ENCODE results near the gene SLC35B2. TPM values are rescaled to one million over a fixed set of nuclear protein-coding genes. Genes with fewer than 3 reads are reported as not detected.

The SLC35B2 gene
- total and polyA plus RNA-seq, 12 donors, result 12.7 to 79.8 (median 55.6) TPM

DNA sequence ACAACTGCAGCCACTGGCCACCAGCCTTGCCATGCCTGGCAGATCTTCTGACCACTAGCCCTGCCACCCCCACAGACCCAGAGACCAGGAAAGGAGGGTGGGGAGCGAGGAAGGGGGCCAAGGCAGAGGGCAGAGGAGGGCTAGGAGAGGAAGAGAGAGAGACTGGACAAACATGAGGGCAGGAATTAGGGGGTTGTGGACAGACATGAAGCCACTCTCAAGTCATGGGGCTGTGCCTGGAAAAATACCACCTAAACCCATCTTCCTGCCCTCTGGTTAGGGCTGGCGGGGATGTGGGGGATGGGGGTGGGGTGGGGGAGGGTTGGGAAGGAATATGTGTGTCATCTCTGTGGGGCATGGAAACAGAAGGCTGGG is 35.4 kb downstream of the SLC35B2 start:
- DNase-seq, result no peak
- 57 to 85% (median 76%) methylated on average over 2 of the region's 2 CpGs for WGBS, 4 donors
- Histone ChIP-seq H3K27me3 (no peaks in the 10 kb centered on the region), H3K36me3 (replicated peaks in 1 of 2) (no peaks in the 10 kb centered on the region), H3K4me1 (replicated peaks in 1 of 2) (peaks cover 57 to 90% of the 10 kb centered on the region in 2 donors), H3K27ac (peak overlapping the region; percentile 76 to 91 (median 89)), H3K9me3 (replicated peaks in 1 of 3) (no peaks in the 10 kb centered on the region), H3K4me3 (peak overlapping the region in 1 of 4 donors; percentile 10)
- no peak for TF ChIP-seq CTCF (IDR thresholded peaks at IDR 0.05)
- no peak for TF ChIP-seq POLR2A (IDR thresholded peaks at IDR 0.05)
- intact Hi-C loops (cut with DNase I), result no loop called here

DNA sequence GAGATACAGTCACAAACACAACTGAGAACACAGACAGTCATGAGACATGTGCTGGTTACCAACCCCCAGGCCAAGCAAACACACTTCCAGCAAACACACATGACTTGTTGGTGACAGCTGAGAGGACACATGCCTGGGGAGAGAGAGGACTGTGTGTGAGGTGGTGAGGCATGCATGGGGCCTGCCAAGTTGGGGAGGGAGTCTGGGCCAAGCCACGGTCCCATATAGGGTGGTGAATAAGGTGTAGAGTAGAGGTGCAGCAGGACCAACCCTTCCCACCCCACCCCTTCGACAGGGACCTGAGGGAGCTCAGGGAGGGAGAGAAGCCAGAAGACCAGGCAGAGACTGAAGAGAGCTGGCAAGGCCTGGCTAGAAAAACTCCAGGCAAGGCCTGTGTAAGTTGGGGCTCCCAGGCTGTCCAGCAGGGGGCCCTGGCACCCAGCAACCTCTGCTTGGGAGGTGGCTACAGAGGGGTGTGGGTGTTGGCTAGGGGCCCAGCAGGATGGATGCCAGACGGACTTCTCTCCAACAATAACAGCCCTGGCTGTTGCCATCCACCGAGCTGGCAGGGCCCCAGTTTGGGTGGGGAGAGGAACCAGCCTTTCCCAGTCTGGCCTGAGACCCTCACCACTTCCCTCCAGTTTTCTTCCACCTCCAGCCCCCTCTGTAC is 35.9 kb downstream of the SLC35B2 start:
- 3 to 21% (median 7%) methylated on average over 3 to 4 of the region's 4 CpGs for WGBS, 4 donors
- H3K27me3 ChIP-seq, result no peaks in the 10 kb centered on the region
- H3K36me3 ChIP-seq (replicated peaks in 1 of 2), result no peaks in the 10 kb centered on the region
- intact Hi-C loops (cut with DNase I), result no loop called here
- peak; percentile 90 to 98 (median 96) for DNase-seq
- H3K9me3 ChIP-seq (replicated peaks in 1 of 3), result no peaks in the 10 kb centered on the region
- TF ChIP-seq POLR2A (IDR thresholded peaks at IDR 0.05) (peak in 1 of 2 donors; percentile 65), CTCF (IDR thresholded peaks at IDR 0.05) (peak; percentile 65 to 92 (median 88))
- peak overlapping the region; percentile 76 to 91 (median 89) for H3K27ac ChIP-seq
- peak overlapping the region in 1 of 4 donors; percentile 10 for H3K4me3 ChIP-seq
- peaks cover 52 to 85% of the 10 kb centered on the region in 2 donors for H3K4me1 ChIP-seq (replicated peaks in 1 of 2)

DNA sequence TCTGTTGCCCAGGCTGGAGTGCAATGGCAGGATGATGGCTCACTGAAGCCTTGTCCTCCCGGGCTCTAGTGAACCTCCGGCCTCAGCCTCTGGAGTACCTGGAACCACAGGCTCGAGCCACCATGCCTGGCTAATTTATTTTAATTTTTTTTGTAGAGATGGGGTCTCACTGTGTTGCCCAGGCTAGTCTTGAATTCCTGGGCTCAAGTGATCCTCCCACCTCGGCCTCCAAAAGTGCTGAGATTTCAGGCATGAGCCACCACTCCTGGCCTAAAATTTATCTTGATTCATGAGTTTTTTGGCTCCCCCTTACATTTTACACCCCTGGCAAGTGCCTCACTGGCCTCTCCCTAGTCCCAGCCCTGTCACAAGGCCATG is 36.4 kb downstream of the SLC35B2 start:
- no peaks in the 10 kb centered on the region for H3K9me3 ChIP-seq (replicated peaks in 1 of 3)
- intact Hi-C loops (cut with DNase I), result no loop called here
- no peaks in the 10 kb centered on the region for H3K36me3 ChIP-seq (replicated peaks in 1 of 2)
- WGBS, 4 donors, result 71 to 80% (median 76%) methylated on average over 4 of the region's 4 CpGs
- no peaks in the 10 kb centered on the region for H3K27me3 ChIP-seq
- H3K27ac ChIP-seq, result peak overlapping the region; percentile 76 to 91 (median 89)
- no peak for DNase-seq
- no peak for TF ChIP-seq POLR2A (IDR thresholded peaks at IDR 0.05)
- no peak for TF ChIP-seq CTCF (IDR thresholded peaks at IDR 0.05)
- peaks cover 46 to 79% of the 10 kb centered on the region in 2 donors for H3K4me1 ChIP-seq (replicated peaks in 1 of 2)
- no peak overlapping the region for H3K4me3 ChIP-seq

DNA sequence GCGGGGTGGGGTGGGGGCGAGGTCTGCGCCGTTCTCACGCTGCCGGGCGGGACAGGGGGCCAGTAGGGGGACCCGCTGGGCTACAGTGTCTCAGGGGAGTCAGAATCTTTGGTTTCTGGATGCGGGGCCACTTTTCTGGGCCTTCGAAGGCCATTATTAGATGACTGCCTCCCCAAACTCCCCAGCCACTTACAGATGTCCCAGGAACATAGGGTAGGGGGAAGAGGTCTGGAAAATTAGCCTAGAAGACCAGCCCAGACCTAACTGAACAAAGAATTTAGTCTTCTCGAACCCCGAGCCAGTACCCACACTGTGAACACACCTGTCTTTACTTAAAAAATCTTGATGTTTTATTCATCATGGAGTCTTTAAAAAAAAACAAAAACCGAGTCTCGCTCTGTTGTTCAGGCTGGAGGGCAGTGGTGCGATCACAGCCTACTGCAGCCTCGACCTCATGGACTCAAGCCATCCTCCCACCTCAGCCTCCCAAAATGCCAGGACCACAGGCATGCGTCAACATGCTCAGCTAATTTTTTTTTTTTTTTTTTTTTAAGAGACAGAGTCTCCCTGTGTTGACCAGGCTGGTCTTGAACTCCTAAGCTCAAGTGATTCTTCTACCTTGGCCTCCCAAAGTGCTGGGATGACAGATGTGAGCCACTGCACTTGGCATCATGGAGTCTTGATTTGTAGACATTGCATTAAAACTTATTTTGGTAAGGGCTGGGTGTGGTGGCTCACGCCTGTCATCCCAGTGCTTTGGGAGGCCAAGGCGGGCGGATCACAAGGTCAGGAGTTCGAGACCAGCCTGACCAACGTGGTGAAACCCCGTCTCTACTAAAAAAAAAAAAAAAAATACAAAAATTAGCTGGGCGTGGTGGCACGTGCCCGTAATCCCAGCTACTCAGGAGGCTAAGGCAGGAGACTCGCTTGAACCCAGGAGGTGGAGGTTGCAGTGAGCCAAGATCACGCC is 37.2 kb downstream of the SLC35B2 start:
- WGBS, 4 donors, result 58 to 90% (median 75%) methylated on average over 18 to 28 of the region's 28 CpGs
- H3K36me3 ChIP-seq (replicated peaks in 1 of 2), result no peaks in the 10 kb centered on the region
- H3K4me1 ChIP-seq (replicated peaks in 1 of 2), result peaks cover 45 to 71% of the 10 kb centered on the region in 2 donors
- no peaks in the 10 kb centered on the region for H3K9me3 ChIP-seq (replicated peaks in 1 of 3)
- H3K27me3 ChIP-seq, result no peaks in the 10 kb centered on the region
- intact Hi-C loops (cut with DNase I), result loop anchor here in 1 of 2 donors (5.0 kb wide), 1 partner anchor 43 kb away; no protein-coding TSS in a partner anchor
- TF ChIP-seq POLR2A (IDR thresholded peaks at IDR 0.05), result no peak
- peak overlapping the region in 2 of 4 donors; percentile 49 to 82 for H3K4me3 ChIP-seq
- DNase-seq, result no peak
- H3K27ac ChIP-seq, result peak overlapping the region; percentile 30 to 91 (median 89)
